Thoracic aorta (tissue), 2 donors: Measurements from ENCODE around the gene PKNOX2. TPM values are rescaled to one million over a fixed set of nuclear protein-coding genes. Genes with fewer than 3 reads are reported as not detected.

Source experiments
- ATAC-seq: fragments of 150-250 bp; one replicate; pipeline ENCODE4 v1.8.0; 2017; ENCODE audit warnings: low read depth; ENCODE audit not compliant: insufficient number of reproducible peaks, low FRiP score
- DNase-seq: peaks from one replicate; pipeline ENCODE4 v3.0.0-alpha.2; 2020; ENCODE audit warnings: low spot score
- H3K27ac ChIP-seq, 2 donors: fragments of 200-600 bp; sonication (generic); 1 replicate in 1 of 2; 2 replicates in 1 of 2; pipeline ENCODE4 v1.5.1; 2016; ENCODE audit warnings: mild to moderate bottlenecking in 2 of 2, moderate library complexity in 2 of 2
- H3K27me3 ChIP-seq: fragments of 200-600 bp; sonication (generic); replicated peaks from 2 replicates; pipeline ENCODE4 v1.6.0; 2016; ENCODE audit warnings: mild to moderate bottlenecking; ENCODE audit not compliant: insufficient read depth
- H3K36me3 ChIP-seq: fragments of 200-600 bp; sonication (generic); one replicate; pipeline ENCODE4 v1.5.1; 2016
- H3K4me1 ChIP-seq, 2 donors: fragments of 200-600 bp; sonication (generic); 1 replicate in 1 of 2; 2 replicates in 1 of 2; pipeline versions ENCODE4 v1.5.1 to v1.6.0; 2016; ENCODE audit warnings: low read depth in 2 of 2, mild to moderate bottlenecking in 1 of 2; ENCODE audit not compliant: control insufficient read depth in 1 of 2
- H3K4me3 ChIP-seq: fragments of 200-600 bp; sonication (generic); 2 replicates; pipeline ENCODE4 v1.5.1; 2016; ENCODE audit warnings: mild to moderate bottlenecking
- H3K9me3 ChIP-seq: fragments of 200-600 bp; sonication (generic); 2 replicates; pipeline ENCODE4 v1.5.1; 2016
- total RNA-seq, 2 donors: library from RNA; depleted of rRNA; stranded (reverse); fragments of >200 nt; gene quantifications; one replicate each; pipeline versions ENCODE4 v1.1.0 to v1.2.3, GENCODE V29; 2016
- TF ChIP-seq, protein P1 (sequence below): fragments of 200-600 bp; sonication (generic); IDR thresholded peaks from one replicate; pipeline ENCODE4 v1.5.1; 2019; ENCODE audit warnings: antibody characterized with exemption

PKNOX2 gene
- total RNA-seq, 2 donors from 2014 or later = 1.4 to 9.2 TPM

DNA sequence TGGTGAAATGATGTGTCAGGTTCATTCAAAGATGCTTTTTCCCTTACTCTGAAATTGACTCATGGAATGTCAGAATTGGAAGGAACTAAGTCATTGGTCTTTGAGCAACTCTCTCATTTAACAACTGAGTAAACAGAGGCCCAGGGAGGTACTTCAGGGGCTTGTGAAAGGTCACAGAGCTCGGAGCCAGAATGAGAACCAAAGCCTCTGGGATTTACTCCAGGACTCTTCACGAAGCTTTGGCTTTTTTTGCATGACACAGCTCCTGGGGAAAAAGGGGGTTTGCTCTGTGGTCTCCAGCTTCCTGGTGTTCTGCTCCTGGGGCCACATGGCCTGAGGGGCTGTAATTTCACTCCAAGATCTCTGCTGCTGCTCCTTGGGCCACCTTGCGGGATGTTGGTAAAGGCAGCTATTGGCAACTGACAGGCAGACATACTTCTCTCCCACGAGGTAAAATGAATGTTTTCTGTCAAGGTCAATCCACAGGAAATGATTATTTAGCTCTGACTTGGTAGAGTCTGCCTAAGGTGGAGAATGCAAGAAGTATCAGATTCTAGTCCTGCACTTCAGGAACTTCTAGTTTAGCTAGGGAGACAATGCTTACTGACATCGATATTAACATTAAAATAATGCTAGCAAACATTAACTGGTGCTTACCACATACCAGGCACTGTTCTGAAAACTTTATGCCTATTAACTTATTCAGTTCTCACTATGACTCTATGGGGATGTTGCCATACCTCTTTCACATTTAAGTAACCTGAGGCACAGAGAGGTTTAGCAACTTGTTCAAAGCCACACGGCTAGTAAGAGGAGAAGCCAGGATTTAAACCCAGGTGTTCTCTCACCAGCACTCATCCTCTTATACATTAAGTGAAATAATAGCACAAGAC is 16.1 kb downstream of the PKNOX2 start:
- Histone ChIP-seq H3K36me3 (no peaks in the 10 kb centered on the region), H3K4me3 (no peak overlapping the region), H3K4me1 (peaks cover 9 to 18% of the 10 kb centered on the region in 2 donors), H3K9me3 (no peaks in the 10 kb centered on the region), H3K27ac (no peak overlapping the region), H3K27me3 (no peaks in the 10 kb centered on the region)
- DNase-seq = no peak
- ATAC-seq = no peak
- TF ChIP-seq, protein P1, sequence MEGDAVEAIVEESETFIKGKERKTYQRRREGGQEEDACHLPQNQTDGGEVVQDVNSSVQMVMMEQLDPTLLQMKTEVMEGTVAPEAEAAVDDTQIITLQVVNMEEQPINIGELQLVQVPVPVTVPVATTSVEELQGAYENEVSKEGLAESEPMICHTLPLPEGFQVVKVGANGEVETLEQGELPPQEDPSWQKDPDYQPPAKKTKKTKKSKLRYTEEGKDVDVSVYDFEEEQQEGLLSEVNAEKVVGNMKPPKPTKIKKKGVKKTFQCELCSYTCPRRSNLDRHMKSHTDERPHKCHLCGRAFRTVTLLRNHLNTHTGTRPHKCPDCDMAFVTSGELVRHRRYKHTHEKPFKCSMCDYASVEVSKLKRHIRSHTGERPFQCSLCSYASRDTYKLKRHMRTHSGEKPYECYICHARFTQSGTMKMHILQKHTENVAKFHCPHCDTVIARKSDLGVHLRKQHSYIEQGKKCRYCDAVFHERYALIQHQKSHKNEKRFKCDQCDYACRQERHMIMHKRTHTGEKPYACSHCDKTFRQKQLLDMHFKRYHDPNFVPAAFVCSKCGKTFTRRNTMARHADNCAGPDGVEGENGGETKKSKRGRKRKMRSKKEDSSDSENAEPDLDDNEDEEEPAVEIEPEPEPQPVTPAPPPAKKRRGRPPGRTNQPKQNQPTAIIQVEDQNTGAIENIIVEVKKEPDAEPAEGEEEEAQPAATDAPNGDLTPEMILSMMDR = no peak

GRCh38 chr11:125182573-125182972 is 18.0 kb downstream of the PKNOX2 start:
- Histone ChIP-seq H3K4me1 (peaks cover 0 to 6% of the 10 kb centered on the region in 2 donors), H3K27me3 (no peaks in the 10 kb centered on the region), H3K27ac (no peak overlapping the region), H3K36me3 (no peaks in the 10 kb centered on the region), H3K9me3 (peaks cover 8% of the 10 kb centered on the region), H3K4me3 (no peak overlapping the region)
- no peak for ATAC-seq
- TF ChIP-seq, protein P1 = no peak
- no peak for DNase-seq

DNA sequence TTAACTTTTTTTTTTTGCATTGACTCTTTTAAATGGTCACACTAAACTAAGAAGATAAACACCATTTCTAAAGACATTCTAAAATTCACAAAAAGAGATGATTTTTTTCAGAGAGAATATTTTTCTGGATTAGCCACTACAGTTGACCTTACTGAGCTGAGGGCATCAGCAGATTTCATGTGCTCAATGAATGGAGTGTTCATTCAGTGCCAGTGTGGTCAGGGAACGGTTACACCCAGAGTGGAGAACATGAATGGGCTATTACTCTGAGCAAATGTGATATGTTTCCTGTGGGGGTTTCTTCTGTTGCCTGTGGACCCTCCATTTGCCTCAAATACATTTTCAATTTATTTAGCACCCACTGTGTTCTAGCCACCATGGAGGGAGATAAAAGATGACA is 19.1 kb downstream of the PKNOX2 start:
- Histone ChIP-seq H3K4me1 (peaks cover 0 to 6% of the 10 kb centered on the region in 2 donors), H3K4me3 (no peak overlapping the region), H3K27me3 (no peaks in the 10 kb centered on the region), H3K36me3 (no peaks in the 10 kb centered on the region), H3K9me3 (peaks cover 8% of the 10 kb centered on the region), H3K27ac (no peak overlapping the region)
- TF ChIP-seq, protein P1 = no peak
- no peak for ATAC-seq
- no peak for DNase-seq

DNA sequence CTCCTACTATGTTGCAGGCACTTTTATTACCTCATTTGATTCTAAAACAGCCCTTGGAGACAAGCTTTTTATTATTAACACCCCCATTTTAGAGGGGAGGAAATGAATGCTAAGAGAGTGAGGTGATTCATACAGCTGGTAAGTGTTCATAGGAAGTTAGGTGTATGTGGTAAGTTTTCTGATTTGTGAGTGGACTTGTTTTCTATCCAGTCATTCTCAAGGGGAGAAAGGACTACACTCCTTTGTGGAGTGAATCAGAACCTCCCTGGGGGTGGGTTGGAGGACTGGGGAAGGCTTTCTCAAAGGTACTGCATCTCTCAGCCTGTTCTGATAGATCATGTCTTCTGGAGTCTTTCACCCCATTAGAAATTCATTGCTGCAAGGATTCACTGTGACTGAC is 23.5 kb downstream of the PKNOX2 start:
- TF ChIP-seq, protein P1 = no peak
- H3K27me3 ChIP-seq = no peaks in the 10 kb centered on the region
- H3K27ac ChIP-seq = no peak overlapping the region
- no peak overlapping the region for H3K4me3 ChIP-seq
- H3K9me3 ChIP-seq = peaks cover 8% of the 10 kb centered on the region
- DNase-seq (no peak), ATAC-seq (no peak)
- H3K36me3 ChIP-seq = no peaks in the 10 kb centered on the region
- no peaks in the 10 kb centered on the region for H3K4me1 ChIP-seq

- DNase-seq = no peak
- Histone ChIP-seq H3K4me1 (no peaks in the 10 kb centered on the region), H3K4me3 (no peak overlapping the region), H3K36me3 (no peaks in the 10 kb centered on the region), H3K27me3 (no peaks in the 10 kb centered on the region), H3K9me3 (peaks cover 8% of the 10 kb centered on the region), H3K27ac (no peak overlapping the region)
- TF ChIP-seq, protein P1 = no peak
- no peak for ATAC-seq
Measured at GRCh38 chr11:125190566-125190965, 26.0 kb downstream of the PKNOX2 start.
